ENCODE measurements around the gene PTX4. TPM values are rescaled to one million over a fixed set of nuclear protein-coding genes. Genes with fewer than 3 reads are reported as not detected.

PTX4 gene
- total RNA-seq, 1 donor from 2014 or later = not detected

DNA sequence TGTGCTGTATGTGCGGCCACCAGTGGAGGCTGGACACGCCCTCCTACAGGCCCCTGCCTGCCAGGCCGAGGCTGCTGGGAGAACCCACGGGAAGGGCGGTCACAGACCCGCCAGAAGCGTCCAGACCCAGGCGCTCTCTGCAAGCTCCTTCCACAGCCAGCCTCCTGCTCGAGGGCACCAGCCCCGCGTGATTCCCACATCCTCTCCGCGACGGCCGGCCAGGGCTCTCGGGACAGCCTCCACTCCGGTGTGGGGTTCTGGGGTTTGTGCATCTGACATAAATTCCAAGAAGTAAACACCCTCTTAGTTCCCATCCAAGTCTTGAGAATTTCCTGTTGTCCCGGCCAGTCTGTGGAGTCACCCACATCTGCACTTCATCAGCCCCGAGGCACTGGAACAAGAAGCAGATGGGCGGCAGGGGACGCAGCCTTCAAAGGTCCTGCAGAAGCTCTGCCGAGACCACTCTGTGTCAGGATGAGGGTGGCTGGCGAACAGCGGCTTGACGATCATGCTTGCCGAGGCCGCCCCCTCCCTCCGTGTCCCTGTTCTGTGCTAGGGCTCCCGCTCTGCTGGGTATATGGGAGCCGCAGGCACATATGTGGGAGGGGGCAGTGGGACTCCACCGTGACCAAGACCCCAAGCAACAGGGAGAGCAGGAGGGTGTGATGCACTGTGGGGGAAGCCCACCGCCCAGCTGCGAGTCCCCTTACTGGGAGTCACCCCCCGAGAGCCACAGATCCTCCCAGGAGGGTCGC lies 42.3 kb upstream of the PTX4 start:
- Histone ChIP-seq H3K27ac (peak overlapping the region; percentile 92), H3K4me1 (peaks cover 48% of the 10 kb centered on the region), H3K9me3 (no peaks in the 10 kb centered on the region), H3K4me3 (peak overlapping the region; percentile 30), H3K36me3 (peaks cover 5% of the 10 kb centered on the region), H3K27me3 (no peaks in the 10 kb centered on the region)
- TF ChIP-seq, protein P1, sequence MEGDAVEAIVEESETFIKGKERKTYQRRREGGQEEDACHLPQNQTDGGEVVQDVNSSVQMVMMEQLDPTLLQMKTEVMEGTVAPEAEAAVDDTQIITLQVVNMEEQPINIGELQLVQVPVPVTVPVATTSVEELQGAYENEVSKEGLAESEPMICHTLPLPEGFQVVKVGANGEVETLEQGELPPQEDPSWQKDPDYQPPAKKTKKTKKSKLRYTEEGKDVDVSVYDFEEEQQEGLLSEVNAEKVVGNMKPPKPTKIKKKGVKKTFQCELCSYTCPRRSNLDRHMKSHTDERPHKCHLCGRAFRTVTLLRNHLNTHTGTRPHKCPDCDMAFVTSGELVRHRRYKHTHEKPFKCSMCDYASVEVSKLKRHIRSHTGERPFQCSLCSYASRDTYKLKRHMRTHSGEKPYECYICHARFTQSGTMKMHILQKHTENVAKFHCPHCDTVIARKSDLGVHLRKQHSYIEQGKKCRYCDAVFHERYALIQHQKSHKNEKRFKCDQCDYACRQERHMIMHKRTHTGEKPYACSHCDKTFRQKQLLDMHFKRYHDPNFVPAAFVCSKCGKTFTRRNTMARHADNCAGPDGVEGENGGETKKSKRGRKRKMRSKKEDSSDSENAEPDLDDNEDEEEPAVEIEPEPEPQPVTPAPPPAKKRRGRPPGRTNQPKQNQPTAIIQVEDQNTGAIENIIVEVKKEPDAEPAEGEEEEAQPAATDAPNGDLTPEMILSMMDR (IDR thresholded peaks at IDR 0.05) = no peak
- DNase-seq (no peak), ATAC-seq (peak; percentile 7)
- intact Hi-C loops (cut with DNase I) = no loop called here

DNA sequence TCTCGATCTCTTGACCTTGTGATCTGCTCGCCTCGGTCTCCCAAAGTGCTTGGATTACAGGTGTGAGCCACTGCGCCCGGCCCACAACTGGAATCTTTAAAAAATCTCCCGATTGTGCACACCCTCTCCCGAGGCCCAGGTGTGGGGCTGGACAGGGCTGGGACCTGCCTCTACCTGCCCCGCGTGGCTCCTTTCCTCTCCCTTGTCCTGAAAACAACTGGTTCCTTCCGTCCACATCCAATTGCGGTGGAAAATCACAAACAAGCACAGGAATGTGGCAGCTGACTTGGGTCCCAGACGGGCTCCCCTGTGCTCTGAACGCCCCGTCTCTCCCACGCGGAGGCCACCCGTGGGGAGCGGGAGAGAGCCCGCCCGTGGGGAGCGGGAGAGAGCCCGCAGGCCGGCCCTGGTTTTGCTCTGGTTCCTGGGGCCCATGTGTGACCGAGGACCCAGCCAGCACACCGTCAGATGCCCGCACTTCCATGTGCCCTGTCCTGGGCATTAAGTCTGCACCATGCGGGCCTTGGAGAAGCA lies 41.7 kb upstream of the PTX4 start:
- ATAC-seq = no peak
- Histone ChIP-seq H3K9me3 (no peaks in the 10 kb centered on the region), H3K4me3 (no peak overlapping the region), H3K36me3 (peaks cover 2% of the 10 kb centered on the region), H3K27me3 (no peaks in the 10 kb centered on the region), H3K4me1 (peaks cover 48% of the 10 kb centered on the region), H3K27ac (peak overlapping the region; percentile 92)
- DNase-seq = no peak
- TF ChIP-seq, protein P1 (IDR thresholded peaks at IDR 0.05) = no peak
- intact Hi-C loops (cut with DNase I) = no loop called here

DNA sequence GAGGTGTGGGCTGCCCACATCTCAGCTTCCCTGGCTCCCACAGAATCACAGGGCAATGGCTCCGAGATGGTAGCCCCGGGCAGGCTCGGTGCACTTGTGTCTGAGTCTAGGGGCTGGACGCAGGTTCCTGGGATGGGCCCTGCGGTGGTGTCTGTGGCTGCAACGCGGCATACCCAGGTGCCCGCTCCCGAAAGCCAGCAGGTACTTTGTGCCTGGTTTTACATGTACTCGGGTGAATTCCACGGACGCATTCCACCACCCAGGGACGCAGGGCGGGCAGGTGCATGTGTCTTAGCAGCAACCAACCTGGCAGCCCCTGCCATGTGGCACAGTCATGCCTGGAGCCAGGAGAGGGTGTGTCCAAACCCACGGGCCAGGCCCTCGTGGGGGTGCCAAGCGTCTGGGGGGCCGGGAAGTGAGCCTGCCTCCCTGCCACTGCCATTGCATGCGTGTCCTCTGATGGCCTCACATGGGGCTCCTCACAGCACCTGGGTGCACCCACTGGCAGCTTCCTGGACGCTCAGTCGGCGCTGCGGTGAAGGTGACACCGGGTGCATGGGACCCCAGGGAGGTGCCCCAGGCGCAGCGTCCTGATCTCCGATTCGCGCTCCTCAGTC lies 40.3 kb upstream of the PTX4 start:
- ATAC-seq (no peak), DNase-seq (no peak)
- TF ChIP-seq, protein P1 (IDR thresholded peaks at IDR 0.05) = no peak
- no peaks in the 10 kb centered on the region for H3K36me3 ChIP-seq
- H3K27ac ChIP-seq = no peak overlapping the region
- no peaks in the 10 kb centered on the region for H3K27me3 ChIP-seq
- no peaks in the 10 kb centered on the region for H3K9me3 ChIP-seq
- intact Hi-C loops (cut with DNase I) = no loop called here
- no peak overlapping the region for H3K4me3 ChIP-seq
- H3K4me1 ChIP-seq = peaks cover 48% of the 10 kb centered on the region

DNA sequence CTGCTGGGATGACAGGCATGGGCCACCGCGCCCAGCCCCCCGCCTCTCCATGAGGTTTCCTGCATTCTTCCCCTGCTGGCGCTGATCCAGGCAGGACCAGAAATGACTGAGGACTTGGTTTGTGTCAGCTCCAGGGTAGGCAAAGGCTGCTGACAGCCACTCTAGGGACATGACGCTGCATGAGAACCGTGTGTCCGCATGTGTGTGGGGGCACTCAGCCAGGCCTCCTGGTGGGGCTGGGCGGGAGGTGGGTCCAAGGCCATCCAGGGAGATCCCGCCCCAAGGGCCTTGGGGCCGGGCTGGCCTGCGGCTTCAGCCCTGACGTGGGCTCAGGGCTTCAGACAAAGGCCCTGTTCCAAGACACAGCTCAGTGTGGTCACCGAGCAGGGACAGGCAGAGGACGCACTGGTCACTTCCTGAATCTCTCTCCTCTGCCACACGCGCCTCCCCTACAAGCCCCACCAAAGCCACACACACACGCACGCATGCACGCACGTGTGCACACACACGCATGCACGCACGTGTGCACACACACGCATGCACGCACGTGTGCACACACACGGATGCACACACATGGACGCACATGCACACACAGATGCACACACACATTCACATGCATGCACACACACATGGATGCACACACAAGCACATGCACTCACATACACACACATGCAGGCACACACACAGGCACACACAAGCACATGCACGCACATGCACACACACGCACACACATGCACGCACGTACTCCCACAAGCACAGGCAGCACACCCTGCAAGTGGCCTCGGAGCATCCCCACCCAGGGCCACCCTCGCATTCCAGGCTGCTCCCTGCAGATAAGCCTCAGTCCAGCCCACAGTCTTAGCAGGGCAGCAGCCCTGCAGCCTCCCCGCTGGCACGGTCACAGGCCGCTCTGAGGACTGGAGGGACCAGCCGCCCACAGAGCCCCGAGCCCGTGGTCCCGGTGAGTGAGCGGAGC lies 39.4 kb upstream of the PTX4 start:
- DNase-seq = no peak
- intact Hi-C loops (cut with DNase I) = no loop called here

More for the DNA sequence above, 39.4 kb upstream of the PTX4 start:
- Histone ChIP-seq H3K4me1 (peaks cover 48% of the 10 kb centered on the region), H3K4me3 (no peak overlapping the region), H3K27me3 (no peaks in the 10 kb centered on the region), H3K27ac (peak overlapping the region; percentile 17), H3K36me3 (peaks cover 4% of the 10 kb centered on the region), H3K9me3 (no peaks in the 10 kb centered on the region)
- peak; percentile 7 for ATAC-seq
- TF ChIP-seq, protein P1 (IDR thresholded peaks at IDR 0.05) = no peak
